Subcutaneous abdominal adipose tissue (tissue), 5 donors: ENCODE results near the gene CXCL10.
A peak's percentile ranks its signal among the peaks of the same experiment; 100 is the strongest.

Experiments
- H3K27ac ChIP-seq: one replicate; pipeline ENCODE4 v1.7.0; 2013; ENCODE audit warnings: low read depth, mild to moderate bottlenecking, inconsistent platforms, low read length, moderate library complexity
- H3K27me3 ChIP-seq, 5 donors: one replicate each; pipeline ENCODE4 v1.7.0; 2013; ENCODE audit warnings: low read length in 5 of 5, inconsistent platforms in 1 of 5; ENCODE audit not compliant: control insufficient read depth in 5 of 5, insufficient read depth in 4 of 5
- H3K36me3 ChIP-seq, 5 donors: one replicate each; pipeline ENCODE4 v1.7.0; 2013; ENCODE audit warnings: low read length in 5 of 5; ENCODE audit not compliant: control insufficient read depth in 5 of 5, insufficient read depth in 5 of 5
- H3K4me1 ChIP-seq, 5 donors: one replicate each; pipeline ENCODE4 v1.7.0; 2013; ENCODE audit warnings: low read length in 5 of 5, mild to moderate bottlenecking in 3 of 5, moderate library complexity in 1 of 5; ENCODE audit not compliant: control insufficient read depth in 5 of 5, insufficient read depth in 5 of 5
- H3K4me3 ChIP-seq, 5 donors: one replicate each; pipeline ENCODE4 v1.7.0; 2013; ENCODE audit warnings: low read length in 5 of 5, low read depth in 1 of 5
- H3K9ac ChIP-seq, 5 donors: one replicate each; pipeline ENCODE4 v1.7.0; 2013; ENCODE audit warnings: low read length in 5 of 5, mild to moderate bottlenecking in 4 of 5, moderate library complexity in 3 of 5
- H3K9me3 ChIP-seq, 5 donors: one replicate each; pipeline ENCODE4 v1.7.0; 2013; ENCODE audit warnings: low read length in 5 of 5; ENCODE audit not compliant: control insufficient read depth in 5 of 5
- donor health status: healthy.
- donor health status: healthy.
- donor health status: healthy.
- donor health status: healthy.
- donor health status: healthy.

Gene CXCL10

DNA sequence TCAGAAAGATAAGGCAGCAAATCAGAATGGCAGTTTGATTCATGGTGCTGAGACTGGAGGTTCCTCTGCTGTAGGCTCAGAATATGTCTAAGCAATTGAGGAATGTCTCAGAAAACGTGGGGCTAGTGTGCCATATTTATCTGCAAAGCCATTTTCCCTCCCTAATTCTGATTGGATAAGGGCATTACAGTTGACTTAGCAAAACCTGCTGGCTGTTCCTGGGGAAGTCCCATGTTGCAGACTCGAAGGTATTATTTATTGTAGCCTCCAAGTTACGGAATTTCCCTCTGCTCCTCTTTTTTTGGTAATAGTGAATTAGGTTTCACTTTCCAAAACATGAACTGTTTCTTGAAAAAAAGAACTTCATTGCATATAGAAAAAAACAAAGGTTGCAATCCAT lies at the start of gene CXCL10:
Gene CXCL10 (minus strand): TSS at position 109 of the 400 bp plus-strand sequence. CDS start 66 bp downstream, at position 43.
- Histone ChIP-seq H3K9ac (no peak within 1 kb of the TSS), H3K27ac (no peak within 1 kb of the TSS), H3K9me3 (no peaks in the 10 kb centered on the region), H3K4me3 (peak within 1 kb of the TSS in 1 of 5 donors; percentile 19), H3K4me1 (peaks cover 0 to 10% (median 6%) of the 10 kb centered on the region in 5 donors), H3K36me3 (no peaks in the 10 kb centered on the region), H3K27me3 (no peaks in the 10 kb centered on the region)

- Histone ChIP-seq H3K27ac (no peak overlapping the region), H3K27me3 (no peaks in the 10 kb centered on the region), H3K9ac (no peak overlapping the region), H3K9me3 (no peaks in the 10 kb centered on the region), H3K36me3 (no peaks in the 10 kb centered on the region), H3K4me1 (no peaks in the 10 kb centered on the region), H3K4me3 (no peak overlapping the region)
These were observed 49.5 kb upstream of the CXCL10 start for GRCh38 chr4:76072760-76073159.

DNA sequence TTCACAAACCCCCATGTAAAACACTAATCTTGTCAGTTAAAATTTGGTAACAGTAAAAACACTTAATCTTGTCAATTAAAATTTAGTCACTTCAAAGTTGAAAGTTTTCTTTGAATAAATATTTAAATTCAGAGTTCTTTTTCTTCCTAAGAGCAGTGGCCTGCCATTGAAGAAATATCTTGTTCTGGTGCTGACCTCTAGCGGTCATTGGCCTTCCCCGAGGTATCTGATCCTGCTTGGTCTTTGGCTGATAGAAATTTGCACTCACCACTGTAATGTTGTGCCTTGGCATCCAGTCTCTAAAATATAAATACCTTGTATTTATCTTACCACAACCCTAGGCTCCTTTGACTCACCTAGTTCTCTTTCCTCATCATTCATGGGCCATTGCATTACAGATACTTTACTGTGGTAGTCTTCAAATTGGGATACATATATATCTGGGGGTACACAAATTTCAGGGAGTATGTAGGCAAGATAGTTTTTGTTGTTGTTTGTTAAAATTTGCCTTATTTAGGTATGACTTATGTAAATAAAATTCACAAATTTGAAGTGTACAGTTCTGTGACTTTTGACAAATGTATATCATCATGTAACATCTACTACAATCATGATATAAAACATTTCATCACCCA lies 44.5 kb upstream of the CXCL10 start:
- Histone ChIP-seq H3K27ac (no peak overlapping the region), H3K4me3 (no peak overlapping the region), H3K9ac (no peak overlapping the region), H3K9me3 (no peaks in the 10 kb centered on the region), H3K36me3 (no peaks in the 10 kb centered on the region), H3K27me3 (no peaks in the 10 kb centered on the region), H3K4me1 (no peaks in the 10 kb centered on the region)

DNA sequence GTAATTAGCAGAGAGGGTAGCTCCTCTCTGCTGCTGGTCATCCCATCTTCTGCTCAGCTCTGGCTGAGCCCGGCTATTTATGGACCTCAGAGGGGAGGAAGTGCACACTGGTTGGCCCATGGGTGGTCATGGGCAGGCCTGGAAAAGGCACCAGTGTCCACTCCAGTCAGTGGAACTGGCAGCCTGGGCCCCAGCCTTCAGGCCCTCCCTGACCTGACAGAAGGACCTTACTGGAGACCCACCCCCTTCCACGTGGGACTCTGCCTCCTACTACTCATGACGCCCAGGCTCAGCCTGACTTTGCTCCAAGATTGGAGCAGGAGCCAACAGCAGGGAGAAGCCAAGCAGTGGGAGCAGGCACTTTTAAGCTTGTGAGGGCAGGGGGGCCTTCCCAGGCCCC lies 43.2 kb upstream of the CXCL10 start:
- no peaks in the 10 kb centered on the region for H3K4me1 ChIP-seq
- H3K4me3 ChIP-seq: no peak overlapping the region
- H3K9me3 ChIP-seq: no peaks in the 10 kb centered on the region
- no peaks in the 10 kb centered on the region for H3K27me3 ChIP-seq
- H3K36me3 ChIP-seq: no peaks in the 10 kb centered on the region
- no peak overlapping the region for H3K9ac ChIP-seq
- H3K27ac ChIP-seq: no peak overlapping the region

- H3K9me3 ChIP-seq: no peaks in the 10 kb centered on the region
These were observed 38.7 kb upstream of the CXCL10 start for GRCh38 chr4:76061982-76062381.

DNA sequence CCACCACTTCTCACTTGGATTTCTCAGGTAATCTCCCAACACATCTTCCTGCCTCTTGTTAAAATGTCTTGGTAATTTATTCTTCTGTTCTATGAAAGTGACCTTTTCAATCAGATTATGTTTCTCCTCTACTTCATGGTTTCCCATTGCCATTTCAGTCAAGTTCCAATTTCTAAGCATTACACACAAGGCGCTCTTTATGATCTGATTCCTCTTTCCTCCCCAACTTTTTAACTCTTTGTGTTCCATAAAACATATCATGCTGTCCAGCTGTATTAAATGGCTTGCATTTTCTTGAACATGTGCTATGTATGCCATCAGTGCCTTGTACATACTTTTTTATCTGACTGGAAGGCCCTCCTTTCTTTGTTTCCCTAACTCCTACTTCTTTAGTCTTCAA lies 38.1 kb upstream of the CXCL10 start:
- Histone ChIP-seq H3K27me3 (no peaks in the 10 kb centered on the region), H3K9ac (no peak overlapping the region), H3K9me3 (no peaks in the 10 kb centered on the region), H3K4me1 (no peaks in the 10 kb centered on the region), H3K36me3 (no peaks in the 10 kb centered on the region), H3K4me3 (no peak overlapping the region), H3K27ac (no peak overlapping the region)

More at GRCh38 chr4:76061982-76062381, 38.7 kb upstream of the CXCL10 start:
- Histone ChIP-seq H3K4me1 (no peaks in the 10 kb centered on the region), H3K27ac (no peak overlapping the region), H3K27me3 (no peaks in the 10 kb centered on the region), H3K36me3 (no peaks in the 10 kb centered on the region), H3K4me3 (no peak overlapping the region), H3K9ac (no peak overlapping the region)

DNA sequence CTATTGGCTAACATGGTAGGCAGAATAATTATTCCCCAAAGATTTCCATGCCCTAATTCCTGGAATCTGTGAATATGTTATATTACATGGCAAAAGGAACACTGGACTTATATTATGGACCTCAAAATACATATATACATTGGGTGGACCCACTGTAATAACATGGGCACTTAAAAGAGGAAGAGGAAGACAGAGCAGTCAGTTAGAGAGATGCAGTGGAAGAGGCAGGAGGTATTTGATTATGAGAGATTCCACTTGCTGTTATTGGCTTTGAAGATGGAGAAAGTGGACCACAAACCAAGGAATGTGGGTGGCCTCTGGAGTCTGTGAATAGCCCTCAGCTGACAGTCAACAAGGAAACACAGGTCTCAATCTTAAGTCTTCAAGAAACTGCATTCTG lies 37.2 kb upstream of the CXCL10 start:
- Histone ChIP-seq H3K4me3 (no peak overlapping the region), H3K4me1 (no peaks in the 10 kb centered on the region), H3K9me3 (no peaks in the 10 kb centered on the region)

GRCh38 chr4:76059750-76060149 lies 36.5 kb upstream of the CXCL10 start:
- H3K4me1 ChIP-seq: no peaks in the 10 kb centered on the region
- no peak overlapping the region for H3K4me3 ChIP-seq
- no peaks in the 10 kb centered on the region for H3K36me3 ChIP-seq
- no peak overlapping the region for H3K9ac ChIP-seq
- peaks cover 0 to 4% (median 0%) of the 10 kb centered on the region in 5 donors for H3K27me3 ChIP-seq
- no peaks in the 10 kb centered on the region for H3K9me3 ChIP-seq
- no peak overlapping the region for H3K27ac ChIP-seq

More for the DNA sequence above, 37.2 kb upstream of the CXCL10 start:
- Histone ChIP-seq H3K27me3 (peaks cover 0 to 4% (median 0%) of the 10 kb centered on the region in 5 donors), H3K27ac (no peak overlapping the region), H3K9ac (no peak overlapping the region), H3K36me3 (no peaks in the 10 kb centered on the region)

GRCh38 chr4:76058888-76059426 lies 35.7 kb upstream of the CXCL10 start:
- Histone ChIP-seq H3K9me3 (no peaks in the 10 kb centered on the region), H3K27ac (no peak overlapping the region), H3K9ac (no peak overlapping the region), H3K27me3 (peaks cover 0 to 4% (median 0%) of the 10 kb centered on the region in 5 donors), H3K4me3 (no peak overlapping the region), H3K36me3 (no peaks in the 10 kb centered on the region), H3K4me1 (no peaks in the 10 kb centered on the region)

DNA sequence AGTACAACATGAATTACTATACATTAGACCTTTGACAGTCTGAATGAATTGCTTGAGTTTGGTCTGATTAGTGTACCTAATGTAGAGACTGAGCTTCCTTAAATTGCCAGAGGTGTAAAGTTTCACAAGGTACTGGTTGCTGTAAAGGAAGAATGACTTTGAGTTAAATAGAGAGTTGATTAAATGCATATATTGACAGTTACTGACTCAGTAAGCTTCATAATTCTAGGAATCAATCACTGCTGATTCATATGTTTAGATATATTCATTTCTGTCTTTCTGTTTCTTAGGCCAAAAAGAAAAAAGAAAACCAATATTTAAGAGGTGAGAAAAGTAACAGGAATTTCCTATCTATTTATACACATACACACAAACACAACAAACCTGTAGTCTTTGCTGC lies 35.0 kb upstream of the CXCL10 start:
- Histone ChIP-seq H3K36me3 (no peaks in the 10 kb centered on the region), H3K27ac (no peak overlapping the region), H3K4me3 (no peak overlapping the region), H3K4me1 (no peaks in the 10 kb centered on the region), H3K9me3 (no peaks in the 10 kb centered on the region), H3K27me3 (peaks cover 0 to 8% (median 0%) of the 10 kb centered on the region in 5 donors), H3K9ac (no peak overlapping the region)
